WI38 (cell line): ENCODE data around the gene PITX1.

Experiments
- H3K4me3 ChIP-seq: 2 replicates; pipeline ENCODE4 v1.5.1; 2011; ENCODE audit warnings: low read depth, mild to moderate bottlenecking, control low read depth, low read length
- CTCF ChIP-seq: IDR thresholded peaks from 2 replicates; pipeline ENCODE4 v1.5.1; 2012; ENCODE audit warnings: low read depth, mild to moderate bottlenecking, control low read depth, low read length

The PITX1 gene

GRCh38 chr5:135027697-135028615 is 6.1 kb downstream of the PITX1 start:
- no peak overlapping the region for H3K4me3 ChIP-seq
- TF ChIP-seq CTCF, result no peak

- H3K4me3 ChIP-seq, result no peak overlapping the region
- no peak for TF ChIP-seq CTCF
Observed at GRCh38 chr5:135027266-135027696, 6.7 kb downstream of the PITX1 start.

GRCh38 chr5:135026645-135027265 is 7.3 kb downstream of the PITX1 start:
- TF ChIP-seq CTCF, result no peak
- no peak overlapping the region for H3K4me3 ChIP-seq

GRCh38 chr5:135025730-135026644 is 8.0 kb downstream of the PITX1 start:
- TF ChIP-seq CTCF, result no peak
- no peak overlapping the region for H3K4me3 ChIP-seq

- H3K4me3 ChIP-seq, result no peak overlapping the region
- TF ChIP-seq CTCF, result no peak
Observed at GRCh38 chr5:135024956-135025729, 8.9 kb downstream of the PITX1 start.

DNA sequence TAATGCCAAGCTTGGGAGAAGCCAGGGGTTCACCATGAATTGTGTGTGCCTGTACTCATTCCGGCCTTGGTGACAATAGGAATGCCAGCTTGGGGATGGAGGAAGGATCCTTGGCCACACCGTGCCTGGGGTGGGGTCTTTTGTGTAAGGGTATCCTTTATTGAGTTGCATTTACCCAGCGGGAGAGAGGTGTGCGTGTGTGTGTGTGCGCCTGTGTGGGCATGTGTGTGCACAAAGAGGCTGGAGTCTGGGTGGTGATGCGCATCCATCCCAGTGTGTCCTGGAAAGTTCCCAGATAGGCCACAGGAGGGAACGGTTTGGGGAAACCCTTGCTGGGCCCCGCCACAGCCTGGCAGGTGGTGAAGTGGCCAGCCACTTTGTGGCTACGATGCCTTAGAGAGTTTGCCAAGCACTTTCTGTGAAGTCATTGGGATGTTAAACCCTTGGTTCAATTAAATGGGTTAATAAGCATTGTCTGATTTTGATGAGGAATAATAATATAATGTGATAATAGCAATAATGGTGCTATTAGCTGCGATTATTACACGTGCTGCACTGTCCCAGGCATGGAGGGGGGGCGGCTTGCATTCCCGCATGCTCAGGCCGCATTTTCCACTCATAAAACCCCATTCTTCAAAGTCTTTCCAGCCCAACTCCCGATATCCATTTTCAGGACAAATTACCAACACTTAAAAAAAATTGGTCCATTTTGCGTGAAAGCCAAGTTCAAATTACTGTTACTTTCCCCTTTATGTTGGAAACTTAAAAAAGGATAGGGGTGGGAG is 13.7 kb downstream of the PITX1 start:
- TF ChIP-seq CTCF, result no peak
- no peak overlapping the region for H3K4me3 ChIP-seq
